Sigmoid colon (tissue), 4 donors: ENCODE data around the gene TCF7L2.

Experiments used
- EP300 ChIP-seq, 4 donors: sonication (generic); formaldehyde crosslinking; IDR thresholded peaks; one replicate each; pipeline ENCODE4 v1.6.1; 2017; ENCODE audit warnings: antibody characterized with exemption in 4 of 4
- POLR2A ChIP-seq, 2 donors: fragments of 450-650 bp; IDR thresholded peaks; one replicate each; pipeline ENCODE4 v1.6.1; 2016; ENCODE audit warnings: antibody characterized with exemption in 2 of 2, mild to moderate bottlenecking in 2 of 2, moderate library complexity in 2 of 2
- TF ChIP-seq, protein P1 (sequence below), 4 experiments: fragments of 450-650 bp in 3 of 4; fragments of 200-600 bp in 1 of 4; IDR thresholded peaks; one replicate each; pipeline ENCODE4 v1.5.1; 2016 to 2019; ENCODE audit warnings: antibody characterized with exemption in 4 of 4, mild to moderate bottlenecking in 3 of 4, moderate library complexity in 2 of 4

DNA sequence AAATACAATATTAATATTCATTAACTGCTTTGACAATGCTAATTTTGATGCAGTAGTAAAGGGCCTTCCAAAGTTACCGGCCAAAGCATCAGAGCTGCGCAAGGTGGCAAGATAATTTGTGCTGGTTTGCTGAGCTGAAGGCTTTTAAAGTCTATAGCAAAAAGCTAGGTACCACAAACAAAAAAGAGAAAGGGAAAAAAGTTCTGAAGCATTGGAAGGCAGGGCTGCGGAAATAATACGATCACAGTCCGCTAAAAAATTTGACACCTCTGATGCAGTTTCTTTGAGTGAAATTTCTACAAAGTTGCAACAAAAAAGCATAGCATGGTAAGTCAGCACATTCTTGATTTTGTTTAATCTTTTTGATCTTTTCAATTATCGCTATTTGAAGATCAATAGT, 175.6 kb downstream of the TCF7L2 start:
- TF ChIP-seq POLR2A (IDR thresholded peaks at IDR 0.05) (no peak), EP300 (IDR thresholded peaks at IDR 0.05) (no peak)
- TF ChIP-seq, protein P1, sequence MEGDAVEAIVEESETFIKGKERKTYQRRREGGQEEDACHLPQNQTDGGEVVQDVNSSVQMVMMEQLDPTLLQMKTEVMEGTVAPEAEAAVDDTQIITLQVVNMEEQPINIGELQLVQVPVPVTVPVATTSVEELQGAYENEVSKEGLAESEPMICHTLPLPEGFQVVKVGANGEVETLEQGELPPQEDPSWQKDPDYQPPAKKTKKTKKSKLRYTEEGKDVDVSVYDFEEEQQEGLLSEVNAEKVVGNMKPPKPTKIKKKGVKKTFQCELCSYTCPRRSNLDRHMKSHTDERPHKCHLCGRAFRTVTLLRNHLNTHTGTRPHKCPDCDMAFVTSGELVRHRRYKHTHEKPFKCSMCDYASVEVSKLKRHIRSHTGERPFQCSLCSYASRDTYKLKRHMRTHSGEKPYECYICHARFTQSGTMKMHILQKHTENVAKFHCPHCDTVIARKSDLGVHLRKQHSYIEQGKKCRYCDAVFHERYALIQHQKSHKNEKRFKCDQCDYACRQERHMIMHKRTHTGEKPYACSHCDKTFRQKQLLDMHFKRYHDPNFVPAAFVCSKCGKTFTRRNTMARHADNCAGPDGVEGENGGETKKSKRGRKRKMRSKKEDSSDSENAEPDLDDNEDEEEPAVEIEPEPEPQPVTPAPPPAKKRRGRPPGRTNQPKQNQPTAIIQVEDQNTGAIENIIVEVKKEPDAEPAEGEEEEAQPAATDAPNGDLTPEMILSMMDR (IDR thresholded peaks at IDR 0.05): no peak
